GM18526 (cell line): ENCODE measurements around the gene FOXJ1.

Experiments used
- POLR2A ChIP-seq: IDR thresholded peaks from 3 replicates; pipeline ENCODE4 v1.6.1; 2011; ENCODE audit not compliant: insufficient read length; ENCODE audit errors: extremely low read depth

The FOXJ1 gene

DNA sequence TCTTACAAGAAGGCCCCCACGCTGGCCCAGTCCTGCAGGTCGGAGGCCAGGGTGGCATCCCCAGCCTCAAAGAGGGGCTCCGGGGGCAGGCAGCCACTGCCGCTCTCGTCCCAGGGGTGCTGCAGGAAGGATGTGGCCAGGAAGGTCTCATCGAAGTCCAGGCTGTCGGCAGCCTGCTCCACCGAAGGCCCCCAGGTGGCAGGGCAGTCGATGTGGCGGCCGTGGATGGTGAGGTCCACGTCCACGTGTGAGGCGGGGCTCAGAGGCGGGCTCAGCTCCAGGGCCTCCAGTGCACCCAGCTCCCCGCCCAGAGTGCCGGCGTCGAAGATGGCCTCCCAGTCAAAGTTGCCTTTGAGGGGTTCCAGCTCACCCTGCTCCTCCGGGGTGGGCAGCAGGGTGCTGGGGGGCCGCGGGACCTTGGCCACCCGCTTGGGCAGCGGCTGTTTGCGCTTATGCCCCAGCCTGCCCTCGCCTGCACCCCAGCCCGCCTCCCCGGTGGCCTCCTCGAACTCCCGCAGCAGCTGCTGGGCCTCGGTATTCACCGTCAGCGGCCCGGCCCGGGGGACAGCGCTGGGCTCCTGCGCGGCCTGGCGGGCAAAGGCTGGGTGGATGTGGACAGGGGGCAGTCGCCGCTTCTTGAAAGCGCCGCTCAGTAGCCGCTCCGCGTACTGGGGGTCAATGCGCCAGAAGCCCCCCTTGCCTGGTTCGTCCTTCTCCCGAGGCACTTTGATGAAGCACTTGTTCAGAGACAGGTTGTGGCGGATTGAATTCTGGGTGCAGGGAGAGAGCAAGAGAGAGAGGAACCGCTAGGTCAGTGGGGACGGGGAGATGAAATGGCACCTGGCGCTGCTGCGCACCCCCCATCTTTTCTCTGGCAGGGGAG lies 3.5 kb downstream of the FOXJ1 start:
- no peak for TF ChIP-seq POLR2A

DNA sequence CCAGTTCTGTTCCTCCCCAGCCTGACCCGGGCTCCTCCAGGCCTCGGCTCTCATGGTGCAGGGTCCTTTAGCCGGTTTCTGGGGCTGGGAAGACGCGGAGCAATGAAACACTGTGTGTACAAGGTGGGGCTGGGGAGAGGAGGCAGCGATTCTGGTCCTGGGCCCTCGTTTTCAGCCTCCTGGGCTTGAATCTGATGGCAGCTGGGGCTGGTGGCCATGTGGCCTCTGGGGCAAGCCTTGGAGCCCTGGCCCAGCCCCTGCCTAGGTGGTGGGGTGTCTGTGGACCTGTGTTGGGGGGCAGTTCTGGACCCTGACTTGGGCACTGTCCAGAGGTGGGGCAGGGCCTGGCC lies 4.1 kb downstream of the FOXJ1 start:
- no peak for TF ChIP-seq POLR2A

DNA sequence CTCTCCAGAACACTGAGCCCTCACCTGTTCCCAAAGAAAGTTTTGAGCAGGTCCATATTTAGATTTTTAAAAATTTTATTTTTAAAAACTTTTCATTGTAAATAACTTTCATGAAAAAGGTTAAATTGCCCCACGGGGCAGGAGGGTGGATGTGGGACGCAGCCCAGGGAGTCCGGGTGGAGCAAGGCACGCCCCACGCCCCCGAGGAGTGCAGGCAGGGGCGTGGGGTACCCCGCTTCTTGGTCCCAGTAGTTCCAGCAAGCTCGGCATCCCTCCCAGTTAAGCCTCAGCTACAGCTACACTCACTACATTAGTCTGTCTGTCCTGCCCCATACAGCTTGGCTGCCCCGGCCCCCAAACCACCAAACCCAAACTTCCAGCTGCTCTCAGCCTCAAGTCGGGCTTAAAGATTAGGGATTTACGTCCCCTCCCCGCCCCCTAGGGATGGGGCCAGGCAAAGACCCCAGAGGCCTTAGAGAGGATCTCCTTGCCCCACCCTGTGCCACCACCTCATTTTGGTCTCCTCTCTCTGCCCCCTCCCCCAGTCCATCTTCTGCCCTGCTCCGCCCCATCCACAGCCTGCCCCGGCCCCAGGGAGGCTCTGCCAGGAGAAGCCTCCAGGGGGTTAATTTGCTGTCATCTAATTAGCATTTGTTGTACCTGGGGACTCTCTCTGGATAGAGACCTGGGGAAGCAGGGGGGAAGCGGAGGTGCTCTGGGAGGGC lies 4.6 kb downstream of the FOXJ1 start:
- no peak for TF ChIP-seq POLR2A

DNA sequence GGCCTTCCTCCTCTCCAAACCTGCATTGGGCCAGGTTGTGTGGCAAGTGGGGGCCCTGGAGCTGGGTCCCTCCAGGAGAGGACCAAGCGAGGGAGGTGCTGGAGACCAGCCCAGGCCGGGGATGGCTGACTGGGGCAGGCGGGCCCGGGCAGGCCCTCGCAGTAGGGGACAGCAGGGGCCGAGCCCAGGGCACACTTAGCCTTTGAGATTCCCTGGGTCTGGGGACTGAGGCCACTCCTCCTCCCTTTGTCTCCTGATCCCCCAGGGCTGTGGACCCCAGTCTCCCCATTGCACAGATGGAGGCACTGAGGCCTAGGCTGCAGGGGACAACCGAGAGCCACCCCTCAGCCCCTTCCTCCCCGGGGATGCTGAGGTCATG lies 5.2 kb downstream of the FOXJ1 start:
- TF ChIP-seq POLR2A, result no peak

DNA sequence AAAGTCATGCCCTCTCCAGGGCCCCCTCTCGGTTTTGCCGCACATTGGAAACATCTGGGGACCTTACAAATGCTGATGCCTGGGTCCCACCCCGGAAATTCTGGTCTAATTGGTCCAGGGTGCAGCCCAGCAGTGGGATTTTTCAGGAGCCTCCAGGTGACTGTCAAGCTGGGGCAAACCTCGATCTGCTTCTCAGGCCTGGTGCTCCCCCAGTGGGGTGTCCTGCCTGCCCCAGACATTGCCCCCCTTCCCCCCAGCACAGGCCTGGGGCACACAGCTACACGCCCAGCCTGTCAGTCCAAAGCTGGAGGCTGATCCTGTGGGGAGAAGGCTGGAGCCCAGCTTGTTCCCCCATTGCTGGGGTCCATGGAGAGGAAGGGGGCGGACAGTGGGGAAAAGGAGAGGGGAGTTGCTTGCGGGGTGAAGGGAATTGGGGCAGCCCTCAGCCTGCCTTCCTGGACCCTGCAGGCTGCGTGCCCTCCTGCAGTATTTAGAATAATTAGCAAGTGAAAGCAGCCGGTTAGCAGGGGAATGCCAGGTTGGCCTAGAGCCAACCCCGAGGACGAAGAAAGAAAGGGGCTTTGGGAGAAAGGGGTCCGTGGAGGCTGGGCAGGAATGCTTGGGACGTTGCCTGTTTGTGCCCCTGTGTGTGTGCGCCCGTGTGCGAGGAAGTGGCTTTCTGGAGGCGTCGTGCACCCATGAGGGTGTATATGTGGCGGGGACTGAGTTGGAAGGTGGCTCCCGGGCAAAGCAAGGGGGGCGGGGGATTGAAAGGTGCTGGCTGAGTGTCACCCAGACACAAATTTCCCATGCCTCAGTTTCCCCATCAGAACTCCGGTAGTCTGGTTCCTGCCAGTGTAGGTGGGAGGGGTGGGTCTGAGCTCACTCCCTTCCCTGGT lies 5.9 kb downstream of the FOXJ1 start:
- TF ChIP-seq POLR2A, result no peak

DNA sequence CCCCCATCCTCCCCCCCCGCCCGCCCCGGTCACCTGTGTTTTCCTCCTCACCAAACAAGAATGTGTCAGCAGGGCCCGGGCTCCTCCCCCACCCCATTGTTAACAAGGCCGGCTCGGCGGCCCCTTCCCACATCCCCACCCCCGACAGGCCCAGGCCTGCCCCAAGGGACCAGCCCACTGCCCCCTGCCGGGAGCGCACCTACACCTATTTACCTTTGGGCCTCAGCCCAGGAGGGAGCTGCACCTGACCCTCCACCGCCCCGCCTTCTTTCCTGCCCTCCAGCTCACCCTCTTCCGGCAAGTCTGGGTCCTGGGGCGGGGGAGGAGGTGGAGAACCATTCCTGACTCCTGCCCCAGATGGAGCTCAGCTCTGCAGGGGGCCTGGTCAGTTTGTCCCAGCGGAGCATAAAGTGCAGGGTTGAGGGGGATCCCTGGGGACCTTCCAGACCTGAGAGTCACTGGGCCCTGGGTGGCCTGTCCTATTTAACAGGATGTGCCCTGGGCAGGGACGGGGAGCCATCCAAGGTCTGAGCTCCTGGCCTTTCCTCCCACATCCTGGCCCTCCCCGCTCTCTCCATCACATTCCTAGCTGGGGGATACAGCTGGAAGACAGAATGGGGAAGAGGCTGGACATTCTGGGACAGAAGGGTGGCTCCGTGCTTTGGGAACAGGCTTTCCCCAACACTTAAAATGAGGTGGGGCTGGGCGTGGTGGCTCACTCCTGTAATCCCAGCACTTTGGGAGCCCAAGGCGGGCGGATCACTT lies 8.3 kb downstream of the FOXJ1 start:
- TF ChIP-seq POLR2A, result no peak

DNA sequence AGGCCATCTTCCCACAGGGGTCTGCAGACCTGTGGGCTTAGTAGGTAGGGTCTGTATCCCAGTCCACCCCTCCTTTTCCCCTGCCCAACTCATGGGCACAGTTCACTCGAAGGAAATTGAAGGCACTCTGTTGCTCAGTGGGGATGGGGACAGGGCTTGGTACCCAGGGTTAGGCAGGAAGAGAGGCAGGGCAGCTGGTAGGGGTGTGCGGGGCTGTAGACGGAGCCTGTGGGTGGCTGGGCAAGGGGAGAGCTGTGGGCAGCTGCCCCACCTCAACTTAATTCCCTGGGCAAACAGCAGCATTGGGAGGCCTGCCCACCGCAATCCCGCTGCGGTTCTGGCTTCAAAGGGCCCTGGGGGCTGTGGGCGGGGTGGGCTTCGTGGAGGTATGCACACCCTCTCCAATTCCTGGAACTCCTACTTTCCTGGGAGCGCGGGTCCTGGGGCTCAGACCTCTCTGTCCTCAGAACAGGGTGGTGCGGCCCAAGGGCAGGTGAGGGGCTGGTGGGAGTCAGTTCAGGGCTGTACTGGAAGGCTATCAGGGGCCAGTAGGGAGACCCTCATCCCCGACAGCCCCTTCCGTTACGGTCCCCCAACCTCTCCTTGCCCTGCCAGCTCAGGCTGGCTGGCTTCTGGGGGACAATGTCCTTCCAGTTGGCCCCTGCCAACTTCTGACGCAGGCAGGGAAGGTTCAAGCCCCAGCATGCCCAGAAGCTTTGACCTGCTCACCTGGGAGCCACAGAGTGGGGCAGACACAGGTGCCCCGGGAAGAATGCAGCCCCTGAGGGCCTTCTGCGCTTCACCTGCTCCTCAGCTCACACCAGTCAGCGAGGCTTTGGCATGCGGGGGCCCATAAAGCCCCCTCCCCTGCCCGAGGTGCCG lies 9.1 kb downstream of the FOXJ1 start:
- TF ChIP-seq POLR2A, result no peak

DNA sequence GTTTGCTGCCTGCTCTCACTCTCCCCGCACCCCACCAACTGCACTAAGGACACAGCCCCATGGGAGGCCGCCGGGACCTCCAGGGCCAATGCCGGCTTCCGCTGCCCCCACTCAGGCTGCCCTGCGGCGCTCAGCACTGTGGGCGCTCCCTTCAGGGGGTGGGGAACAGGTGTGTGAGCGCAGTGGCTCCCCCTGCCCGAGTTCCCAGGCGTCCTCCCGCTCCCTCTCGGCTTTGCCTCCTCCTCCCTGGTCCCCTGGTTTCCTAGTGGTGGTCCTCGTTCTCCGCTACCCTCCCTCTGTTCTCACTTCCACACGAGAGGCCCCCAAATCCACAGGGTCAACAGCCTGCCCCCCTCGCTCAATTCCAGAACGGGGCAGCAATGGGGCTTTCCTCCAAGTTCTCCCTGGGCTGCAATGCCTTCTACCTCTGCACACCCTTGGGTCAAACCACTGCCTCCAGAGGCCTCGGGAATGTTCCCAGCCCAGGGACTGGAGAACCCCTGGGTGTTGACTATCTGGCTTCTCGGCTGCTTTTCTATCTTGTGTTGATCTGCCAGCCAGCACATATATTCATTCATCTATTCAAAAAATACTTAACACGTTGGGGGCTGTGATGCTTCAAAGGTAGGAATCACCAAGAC lies 9.9 kb downstream of the FOXJ1 start:
- TF ChIP-seq POLR2A, result no peak

DNA sequence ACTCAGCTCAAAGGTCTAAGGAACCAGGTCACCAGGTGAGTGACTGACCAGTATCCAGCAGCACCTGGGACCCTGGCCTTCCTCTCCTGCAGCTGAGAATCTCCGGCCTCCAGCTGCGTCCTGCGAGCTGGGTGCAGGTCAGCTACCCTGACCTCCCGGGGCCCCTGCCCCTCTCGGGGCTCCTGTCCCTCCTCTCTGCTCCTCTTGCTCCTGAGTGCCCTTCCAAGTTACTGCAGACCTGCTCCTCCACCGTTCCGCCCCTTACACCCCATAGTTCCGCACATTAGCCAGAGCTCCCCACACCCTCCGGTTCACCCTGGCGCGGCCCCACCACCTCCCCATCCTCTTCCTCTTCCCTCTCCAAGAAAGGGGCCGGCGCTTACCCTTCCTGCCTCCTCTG lies 10.6 kb downstream of the FOXJ1 start:
- TF ChIP-seq POLR2A, result no peak

DNA sequence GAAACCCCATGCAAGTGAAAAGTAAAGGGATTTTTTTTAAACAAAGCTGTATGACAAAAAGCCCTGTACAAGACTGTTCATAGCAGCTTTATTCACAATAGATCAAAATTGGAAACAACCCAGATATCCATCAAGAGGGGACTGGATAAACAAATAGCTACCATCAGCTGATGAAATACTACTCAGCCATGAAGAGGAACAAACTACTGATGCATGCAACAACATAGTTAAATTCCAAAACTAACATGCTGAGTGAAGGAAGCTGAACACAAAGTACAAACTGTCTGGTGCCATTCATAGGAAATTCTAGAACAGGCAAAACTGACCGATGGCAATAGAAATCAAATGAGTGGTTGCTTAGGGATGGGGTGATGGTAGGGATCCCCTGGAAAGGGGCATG lies 15.1 kb downstream of the FOXJ1 start:
- no peak for TF ChIP-seq POLR2A

DNA sequence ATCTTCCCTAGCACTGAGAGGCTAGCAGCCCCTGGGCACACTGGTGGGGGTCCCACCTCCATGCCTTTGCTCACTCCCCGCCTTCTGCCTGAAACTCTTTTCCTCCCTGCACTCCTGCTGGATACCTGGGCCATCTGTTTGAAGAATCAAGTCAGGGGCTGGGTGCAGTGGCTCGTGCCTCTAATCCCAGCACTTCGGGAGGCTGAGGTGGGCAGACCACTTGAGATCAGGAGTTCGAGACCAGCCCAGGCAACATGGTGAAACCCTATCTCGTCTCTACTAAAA lies 15.7 kb downstream of the FOXJ1 start:
- TF ChIP-seq POLR2A, result no peak

DNA sequence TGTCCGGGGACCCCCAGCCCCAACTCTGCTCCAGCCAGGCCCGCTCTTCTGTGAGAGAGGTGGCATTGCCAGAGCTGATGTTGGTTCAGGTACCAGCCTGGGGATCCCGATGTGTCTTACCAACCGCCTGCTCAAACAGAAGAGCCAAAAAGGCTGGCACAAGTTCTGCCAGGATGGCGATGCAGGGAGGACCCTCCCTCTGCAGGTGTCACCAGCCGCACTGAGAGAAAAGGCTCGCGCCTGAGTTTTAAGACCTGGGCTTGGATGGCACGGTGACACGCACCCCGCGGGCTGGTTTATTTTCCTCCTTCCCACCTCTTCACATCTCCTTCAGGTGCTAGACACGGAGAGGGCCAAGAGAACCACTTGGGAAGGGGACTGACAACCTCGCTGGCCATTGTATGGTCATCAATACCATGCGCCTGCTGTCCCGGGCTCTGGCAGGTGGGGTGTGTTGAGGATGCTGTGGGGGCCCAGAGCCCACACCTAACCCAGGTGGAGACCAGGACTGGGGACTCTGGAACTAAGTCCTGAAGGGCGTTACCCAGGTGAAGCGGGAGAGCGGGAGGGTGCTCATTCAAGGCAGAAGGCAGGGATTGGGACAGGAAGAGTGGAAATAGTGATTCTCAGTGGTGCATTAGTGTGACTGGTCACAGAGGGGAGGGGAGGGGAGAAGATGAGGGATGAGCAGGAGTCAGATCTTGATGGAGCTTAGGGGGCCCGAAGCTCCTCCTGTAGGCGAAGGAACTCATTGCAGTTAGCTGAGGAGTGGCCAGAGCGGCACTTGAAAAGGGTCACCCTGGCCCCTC lies 16.3 kb downstream of the FOXJ1 start:
- TF ChIP-seq POLR2A, result no peak

DNA sequence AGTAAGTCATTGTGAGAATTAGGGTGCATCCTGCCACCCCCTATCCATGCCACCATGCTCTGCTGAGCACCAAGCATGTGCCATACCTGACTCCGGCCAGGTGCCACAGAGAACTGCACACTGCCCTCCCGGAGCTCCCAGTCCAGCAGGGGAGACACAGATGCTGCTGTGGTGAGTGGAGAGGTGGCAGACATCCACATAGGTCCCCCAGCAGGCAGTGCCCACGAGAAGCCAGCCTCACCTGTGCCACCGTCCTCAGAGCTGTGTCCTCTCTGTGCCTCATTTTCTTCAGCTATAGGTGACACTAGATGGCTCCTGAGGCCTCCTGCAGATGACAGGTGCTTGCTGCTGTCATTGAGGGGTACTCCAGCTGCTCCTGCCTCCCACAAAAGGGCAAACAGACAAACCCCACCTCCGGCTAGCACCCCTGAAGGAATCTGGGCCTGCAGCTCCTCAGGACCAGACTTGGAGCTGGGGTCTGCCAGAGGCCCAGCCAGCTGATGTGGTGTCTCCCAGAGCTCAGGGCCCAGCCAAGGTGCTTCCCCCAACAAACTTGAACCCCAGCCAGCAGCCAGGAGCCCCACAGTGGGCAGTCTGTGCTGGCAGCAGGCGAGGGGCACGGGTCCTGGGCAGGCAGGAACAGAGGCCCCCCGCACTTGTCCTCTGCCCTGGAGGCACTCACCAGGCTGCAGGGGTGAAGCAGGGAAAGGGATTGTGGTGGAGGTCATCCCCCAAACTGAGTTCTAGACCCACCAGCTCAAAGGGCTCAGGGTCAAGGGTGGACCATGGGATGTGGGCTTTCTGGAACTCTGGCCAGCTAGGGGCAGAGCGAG lies 17.1 kb downstream of the FOXJ1 start:
- no peak for TF ChIP-seq POLR2A

DNA sequence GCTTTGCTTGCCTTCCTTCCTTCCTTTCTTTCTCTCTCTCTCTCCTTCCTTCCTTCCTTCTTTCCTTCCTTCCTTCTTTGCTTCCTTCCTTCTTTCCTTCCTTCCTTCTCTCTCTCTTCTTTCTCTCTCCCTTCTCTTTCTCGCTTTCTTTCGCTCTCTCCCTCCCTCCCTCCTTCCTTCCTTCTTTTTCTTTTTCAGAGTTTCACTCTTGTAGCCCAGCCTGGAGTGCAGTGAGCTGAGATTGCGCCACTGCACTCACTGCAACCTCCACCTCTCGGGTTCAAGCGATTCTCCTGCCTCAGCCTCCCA lies 17.9 kb downstream of the FOXJ1 start:
- TF ChIP-seq POLR2A, result no peak
